ENCODE measurements around the gene TRAF3IP1.

GRCh38 chr2:238358769-238359168 lies 38.5 kb downstream of the TRAF3IP1 start:
- TF ChIP-seq ZFP30 (CRISPR knock-in tag; IDR thresholded peaks at IDR 0.05) (no peak), PATZ1 (CRISPR knock-in tag; IDR thresholded peaks at IDR 0.05; ENCODE audit: borderline replicate concordance) (no peak), ARNTL (CRISPR knock-in tag; IDR thresholded peaks at IDR 0.05; ENCODE audit: borderline replicate concordance, low read depth) (no peak)
